CD1c-positive myeloid dendritic cell (primary cell): ENCODE data around the gene ANKRD10.
A peak's percentile ranks its signal among the peaks of the same experiment; 100 is the strongest.

ENCODE experiments used
- DNase-seq: peaks from one replicate; pipeline ENCODE4 v3.0.0-alpha.2; 2016; ENCODE audit errors: extremely low spot score

ANKRD10 gene

GRCh38 chr13:110914331-110915056, 375 bp downstream of the ANKRD10 start:
- DNase-seq, result peak; percentile 80

GRCh38 chr13:110914081-110914330, 863 bp downstream of the ANKRD10 start:
- DNase-seq, result no peak

DNA sequence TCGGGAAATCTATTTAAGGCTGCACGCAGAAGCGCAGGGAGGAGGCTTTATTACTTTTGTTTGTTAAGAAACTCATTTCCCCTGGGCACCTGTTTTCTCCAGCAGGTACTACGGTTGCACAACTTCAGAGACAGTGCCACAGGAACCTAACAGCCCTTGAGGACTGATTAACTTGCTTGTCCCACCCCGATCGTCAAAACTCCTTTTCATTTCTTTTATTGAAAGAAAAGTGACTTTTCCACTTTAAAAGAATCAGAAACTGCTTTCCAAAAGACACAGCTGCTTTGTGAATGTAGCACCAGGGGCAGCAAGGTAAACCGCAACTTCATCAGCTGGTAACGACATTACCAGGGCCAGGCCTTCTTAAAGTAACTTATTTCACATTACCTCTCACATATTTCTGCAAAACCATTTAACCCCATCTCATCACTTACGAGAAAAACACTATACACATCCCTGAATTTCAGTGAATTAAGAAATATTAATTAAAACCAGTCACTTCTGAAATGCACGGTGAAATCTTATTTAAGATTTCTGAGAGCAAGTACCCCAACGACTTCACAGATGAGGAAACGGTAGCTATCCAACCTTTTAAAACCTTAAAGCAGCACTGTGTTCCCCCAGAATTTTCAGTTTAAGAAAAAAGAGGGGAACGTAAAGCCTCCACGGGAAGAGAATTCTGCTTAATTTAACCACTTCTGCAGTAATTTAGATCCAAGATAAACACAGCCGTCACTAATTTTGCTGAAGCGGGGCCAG, 1.4 kb downstream of the ANKRD10 start:
- peak; percentile 13 for DNase-seq

DNA sequence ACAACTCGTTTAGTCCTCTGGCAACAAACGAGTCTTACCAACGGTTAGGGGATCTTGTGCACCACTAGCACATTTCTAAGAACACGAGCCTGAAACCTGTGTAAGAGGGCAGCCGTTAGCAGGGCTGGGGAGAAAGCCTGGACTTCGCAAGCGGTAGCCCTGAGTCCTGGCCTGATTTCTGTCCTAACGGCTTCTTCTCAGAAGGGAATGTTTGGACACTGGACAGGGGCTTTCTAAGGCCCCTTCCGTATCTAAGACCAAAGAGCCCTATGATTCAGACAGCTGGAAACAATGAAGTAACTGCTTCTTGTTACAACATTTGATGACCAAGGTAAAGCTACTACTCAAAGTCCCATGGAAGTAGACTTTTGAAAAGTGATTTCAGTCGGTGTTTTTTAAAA, 2.2 kb downstream of the ANKRD10 start:
- DNase-seq, result peak; percentile 47

GRCh38 chr13:110911880-110912279, 3.0 kb downstream of the ANKRD10 start:
- DNase-seq, result no peak

GRCh38 chr13:110910013-110910890, 4.6 kb downstream of the ANKRD10 start:
- DNase-seq, result no peak

GRCh38 chr13:110907951-110908898, 6.6 kb downstream of the ANKRD10 start:
- no peak for DNase-seq

DNA sequence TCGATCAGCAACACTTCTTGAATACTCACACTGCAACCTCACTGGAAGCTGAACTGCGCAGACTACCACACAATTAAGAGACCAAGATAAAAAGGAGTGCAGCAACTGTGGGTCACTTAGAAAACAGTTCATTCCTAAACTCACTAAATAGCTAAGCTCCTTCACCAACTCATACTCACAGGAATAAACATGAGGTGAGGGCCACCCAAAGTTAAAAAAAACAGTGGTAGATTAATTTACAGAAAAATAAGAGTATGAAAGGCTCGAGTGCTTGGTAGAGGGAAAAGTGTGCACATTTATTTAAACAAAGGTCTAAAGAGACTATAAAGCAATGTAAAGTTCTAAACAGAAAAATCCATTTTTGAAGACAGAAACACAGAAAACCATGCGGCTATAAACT, 7.6 kb downstream of the ANKRD10 start:
- DNase-seq, result no peak

DNA sequence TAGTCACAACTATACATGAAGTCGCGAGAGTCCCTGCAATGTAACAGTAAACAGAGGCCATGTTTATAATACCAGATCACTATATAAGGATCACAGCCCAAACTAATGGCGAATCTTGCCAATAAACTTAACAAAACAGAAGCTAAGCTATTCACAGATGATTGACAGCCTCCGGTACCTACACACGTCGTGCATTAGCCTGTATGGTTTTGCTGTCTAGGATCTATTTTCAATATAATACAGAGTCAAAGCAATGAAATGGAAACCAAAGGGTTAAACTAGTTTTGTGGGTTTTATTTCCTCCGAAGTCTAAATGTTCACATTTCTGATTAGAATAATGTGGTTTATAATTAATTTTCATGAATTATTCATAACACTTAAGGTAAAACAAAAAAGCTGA, 10.1 kb downstream of the ANKRD10 start:
- no peak for DNase-seq

- DNase-seq, result no peak
These were observed 12.5 kb downstream of the ANKRD10 start for GRCh38 chr13:110902370-110902769.

DNA sequence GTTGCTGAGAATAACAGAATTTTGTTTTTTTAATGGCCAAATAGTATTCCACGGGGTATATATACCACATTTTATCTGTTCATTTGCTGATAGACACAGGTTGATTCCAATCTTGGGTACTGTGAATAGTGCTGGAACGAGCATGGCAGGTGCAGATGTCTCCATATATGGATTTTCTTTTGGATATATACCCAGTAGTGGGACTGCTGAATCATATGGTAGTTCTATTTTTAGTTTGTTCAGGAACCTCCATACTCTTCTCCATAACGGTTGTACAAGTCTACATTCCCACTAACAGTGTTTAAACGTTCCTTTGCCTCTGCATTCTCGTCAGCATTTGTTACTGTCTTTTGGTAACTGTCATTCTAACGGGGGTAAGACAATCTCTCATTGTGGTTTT, 17.3 kb downstream of the ANKRD10 start:
- no peak for DNase-seq

GRCh38 chr13:110897014-110897413, 17.9 kb downstream of the ANKRD10 start:
- no peak for DNase-seq

- DNase-seq, result no peak
These were observed 20.8 kb downstream of the ANKRD10 start for GRCh38 chr13:110894086-110894485.

- DNase-seq, result no peak
These were observed 21.3 kb downstream of the ANKRD10 start for GRCh38 chr13:110893571-110893970.

DNA sequence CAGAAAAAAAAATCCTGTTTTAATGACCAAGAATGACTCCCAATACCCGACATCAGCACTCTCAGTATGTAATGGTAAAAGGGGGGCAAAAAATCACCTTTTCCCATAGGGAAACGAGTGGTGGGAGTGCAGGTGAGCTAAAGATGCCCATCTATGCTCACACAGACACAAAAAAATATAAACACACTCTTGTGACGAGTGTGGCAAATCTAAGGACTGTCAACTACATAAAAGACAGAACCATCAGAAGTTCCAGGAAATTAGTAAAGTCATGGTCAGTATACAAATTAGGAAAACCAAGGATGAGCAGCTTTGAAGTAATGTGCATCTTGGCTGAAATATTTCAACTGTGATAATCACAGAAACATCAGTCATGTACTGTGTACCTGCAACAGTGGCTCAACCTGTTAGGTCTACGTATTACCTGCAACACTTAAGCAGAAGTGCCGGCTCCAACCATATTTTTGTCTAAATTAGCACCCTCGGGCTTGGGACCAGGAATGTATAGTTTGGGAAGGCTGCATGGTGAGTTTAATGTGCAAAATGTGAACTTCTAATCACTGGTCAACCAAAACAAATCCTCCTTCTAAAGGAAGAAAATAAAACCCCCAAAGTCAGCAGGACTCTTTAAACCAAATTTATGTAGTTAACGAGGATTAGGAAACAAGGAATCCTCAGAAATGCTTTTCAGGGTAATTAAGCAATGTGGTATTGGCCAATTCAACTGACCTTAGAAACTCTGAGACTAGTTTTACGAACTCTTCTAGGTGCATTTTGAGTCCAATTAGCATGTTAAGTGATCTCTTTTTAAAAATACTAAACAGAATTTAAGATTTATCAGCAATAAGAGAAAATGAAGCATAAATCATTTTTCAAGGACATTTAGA, 24.3 kb downstream of the ANKRD10 start:
- DNase-seq, result no peak

- no peak for DNase-seq
These were observed 26.5 kb downstream of the ANKRD10 start for GRCh38 chr13:110888390-110888789.

DNA sequence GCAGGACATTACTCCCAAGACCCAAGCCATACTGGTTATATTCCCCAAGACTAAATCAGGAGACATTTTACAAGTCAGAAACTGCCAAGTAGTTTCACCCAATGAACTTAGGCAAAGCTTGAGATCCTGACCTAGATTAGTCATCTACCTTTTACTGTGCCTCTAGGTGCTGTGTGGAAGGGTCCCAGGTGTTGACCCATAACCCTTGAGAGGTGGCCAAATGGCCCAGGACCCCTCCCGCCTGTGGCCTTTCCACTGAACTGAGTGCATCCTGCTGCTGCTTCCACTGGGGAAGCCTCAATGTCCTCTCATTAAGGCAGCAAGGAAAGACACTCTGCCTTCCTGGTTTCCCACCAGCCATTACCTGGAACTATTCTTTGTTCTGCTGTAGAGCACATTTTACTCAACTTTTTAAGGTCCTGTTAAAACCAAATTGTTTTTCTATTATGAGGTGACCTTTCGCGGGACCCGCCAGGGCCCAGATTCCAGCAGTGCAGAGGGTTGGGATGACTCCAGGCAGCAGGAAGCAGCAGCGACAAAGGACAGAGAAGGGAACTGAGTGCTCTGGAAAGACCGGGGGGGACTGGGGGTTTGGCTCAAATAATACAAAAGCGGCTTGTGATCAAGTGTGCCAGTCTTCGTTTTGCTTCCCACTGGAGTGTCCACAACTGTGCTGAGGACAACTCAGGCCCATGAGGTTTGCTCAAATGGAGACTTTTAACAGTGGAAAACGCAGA, 27.1 kb downstream of the ANKRD10 start:
- no peak for DNase-seq

- no peak for DNase-seq
These were observed 27.8 kb downstream of the ANKRD10 start for GRCh38 chr13:110886870-110887596.
